HG03095 (cell line): ENCODE results near the gene TTC29.
"Not testable (repeated sequence)": the region's sequence is repeated elsewhere in the genome, so short reads cannot be mapped to it uniquely, and the experiment has no call there.

Experiments used
- ATAC-seq: cut with Tn5 transposase; IDR thresholded peaks from one replicate; pipeline ENCODE4 v1.9.1; 2021; ENCODE audit warnings: moderate library complexity; ENCODE audit not compliant: unreplicated experiment

The TTC29 gene

GRCh38 chr4:146883070-146883469, 62.6 kb downstream of the TTC29 start:
- no peak for ATAC-seq

- ATAC-seq = no peak
These were observed 88.4 kb downstream of the TTC29 start for GRCh38 chr4:146857298-146857697.

GRCh38 chr4:146855761-146856160, 89.9 kb downstream of the TTC29 start:
- no peak for ATAC-seq

- no peak for ATAC-seq
These were observed 93.3 kb downstream of the TTC29 start for GRCh38 chr4:146852360-146852759.

GRCh38 chr4:146847345-146847744, 98.3 kb downstream of the TTC29 start:
- ATAC-seq = no peak

GRCh38 chr4:146846882-146847281, 98.8 kb downstream of the TTC29 start:
- no peak for ATAC-seq

- no peak for ATAC-seq
These were observed 100.9 kb downstream of the TTC29 start for GRCh38 chr4:146844761-146845160.

- ATAC-seq = no peak
These were observed 102.8 kb downstream of the TTC29 start for GRCh38 chr4:146842876-146843275.

- ATAC-seq = no peak
These were observed 104.9 kb downstream of the TTC29 start for GRCh38 chr4:146840731-146841130.

GRCh38 chr4:146835096-146835495, 110.6 kb downstream of the TTC29 start:
- ATAC-seq = no peak

GRCh38 chr4:146834263-146835034, 111.2 kb downstream of the TTC29 start:
- no peak for ATAC-seq

- no peak for ATAC-seq
These were observed 112.1 kb downstream of the TTC29 start for GRCh38 chr4:146833530-146833929.

GRCh38 chr4:146822980-146823379, 122.7 kb downstream of the TTC29 start:
- not testable (repeated sequence) for ATAC-seq

GRCh38 chr4:146814750-146815149, 130.9 kb downstream of the TTC29 start:
- ATAC-seq = no peak

GRCh38 chr4:146795711-146796110, 150.0 kb downstream of the TTC29 start:
- no peak for ATAC-seq

- ATAC-seq = no peak
These were observed 151.9 kb downstream of the TTC29 start for GRCh38 chr4:146793727-146794126.

- ATAC-seq = no peak
These were observed 154.2 kb downstream of the TTC29 start for GRCh38 chr4:146791439-146791838.

- no peak for ATAC-seq
These were observed 155.1 kb downstream of the TTC29 start for GRCh38 chr4:146790515-146790914.

GRCh38 chr4:146787731-146788130, 157.9 kb downstream of the TTC29 start:
- no peak for ATAC-seq

- ATAC-seq = no peak
These were observed 169.0 kb downstream of the TTC29 start for GRCh38 chr4:146776691-146777090.

- ATAC-seq = no peak
These were observed 182.1 kb downstream of the TTC29 start for GRCh38 chr4:146763560-146763959.

- ATAC-seq = no peak
These were observed 183.6 kb downstream of the TTC29 start for GRCh38 chr4:146762016-146762415.

- ATAC-seq = no peak
These were observed 203.2 kb downstream of the TTC29 start for GRCh38 chr4:146742416-146742815.
